HG03159 (cell line): ENCODE data around the gene CDH1.
"Not testable (repeated sequence)": the region's sequence is repeated elsewhere in the genome, so short reads cannot be mapped to it uniquely, and the experiment has no call there.

Experiments used
- ATAC-seq: cut with Tn5 transposase; IDR thresholded peaks from one replicate; pipeline ENCODE4 v1.9.1; 2021; ENCODE audit warnings: mild to moderate bottlenecking, moderate library complexity; ENCODE audit not compliant: unreplicated experiment

The CDH1 gene

DNA sequence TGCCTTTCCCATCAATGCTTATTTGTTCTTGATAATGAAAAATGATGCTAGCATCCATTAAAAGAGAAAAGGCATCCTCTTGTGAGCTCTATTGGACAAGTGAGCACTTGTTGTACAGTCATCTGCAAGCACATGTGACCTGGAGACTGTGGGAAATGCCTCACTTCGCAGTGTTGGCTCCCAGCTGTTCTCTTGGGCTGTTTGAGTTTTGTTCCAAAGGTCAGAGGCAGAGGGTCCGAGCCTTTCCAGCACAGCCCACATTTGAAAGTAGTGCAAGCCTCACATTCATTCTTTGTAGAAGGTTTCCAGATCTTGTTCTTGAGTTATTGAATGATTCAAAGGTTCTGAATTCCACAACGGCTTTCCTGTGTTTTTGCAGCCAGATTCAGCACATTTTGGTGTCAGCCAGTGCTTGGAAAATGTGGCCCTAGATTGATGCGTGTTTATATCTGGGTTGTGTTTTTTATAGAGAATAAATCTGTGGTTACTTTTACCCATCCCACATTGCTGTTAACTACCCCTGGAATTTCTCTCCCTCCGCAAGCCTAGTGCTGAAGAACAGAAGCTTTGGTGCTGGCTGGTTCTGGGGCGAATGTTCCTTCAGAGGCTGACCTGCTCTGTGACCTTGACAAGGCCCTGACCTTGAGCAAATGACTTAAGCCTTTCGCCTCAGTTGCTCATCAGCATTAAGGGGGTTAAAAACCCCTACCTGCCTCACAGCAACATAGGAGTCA lies 49.8 kb downstream of the CDH1 start:
- ATAC-seq = no peak

DNA sequence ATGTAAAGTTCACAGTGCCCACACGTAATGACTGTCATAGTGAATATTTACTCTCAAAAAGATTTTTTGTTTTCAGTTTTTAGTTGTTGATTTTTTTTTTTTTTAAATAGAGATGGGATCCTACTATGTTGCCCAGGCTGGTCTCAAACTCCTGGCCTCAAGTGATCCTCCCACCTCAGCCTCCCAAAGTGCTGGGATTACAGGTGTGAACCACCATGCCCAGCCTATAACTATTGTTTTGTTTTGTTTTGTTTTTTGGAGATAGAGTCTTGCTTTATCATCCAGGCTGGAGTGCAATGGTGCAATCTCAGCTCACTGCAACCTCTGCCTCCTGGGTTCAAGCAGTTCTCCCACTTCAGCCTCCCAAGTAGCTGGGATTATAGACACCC lies 50.3 kb downstream of the CDH1 start:
- not testable (repeated sequence) for ATAC-seq

DNA sequence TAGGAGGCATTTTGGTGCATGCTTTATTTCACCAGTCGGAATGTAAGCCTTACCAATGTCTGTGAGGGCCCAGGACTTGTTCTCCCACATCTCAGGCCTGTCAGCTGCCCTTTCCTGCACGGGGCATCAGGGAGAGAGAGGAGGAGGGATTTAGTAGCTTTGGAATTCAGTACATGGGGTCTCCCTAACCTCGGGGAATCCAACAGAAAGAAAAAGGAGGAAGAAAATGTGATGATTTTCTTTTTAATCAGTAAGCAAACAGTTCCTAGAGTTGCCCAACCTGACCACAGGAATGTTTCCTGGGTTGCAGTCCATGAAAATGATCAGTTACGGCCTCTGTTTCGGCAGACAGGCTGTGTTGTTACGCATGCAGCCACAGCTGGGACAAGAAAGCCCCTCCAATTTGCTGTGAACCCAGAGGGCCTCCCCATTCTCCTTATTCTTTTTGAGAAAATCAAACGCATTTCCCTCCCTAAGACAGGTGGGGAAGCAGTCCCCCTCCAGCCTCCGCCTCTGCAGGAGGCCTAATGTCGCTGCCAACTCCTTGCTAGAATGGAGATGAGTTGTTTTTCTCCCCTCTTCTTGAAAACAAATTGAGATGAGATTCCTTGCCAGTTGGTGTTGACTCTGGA lies 53.2 kb downstream of the CDH1 start:
- ATAC-seq = no peak

DNA sequence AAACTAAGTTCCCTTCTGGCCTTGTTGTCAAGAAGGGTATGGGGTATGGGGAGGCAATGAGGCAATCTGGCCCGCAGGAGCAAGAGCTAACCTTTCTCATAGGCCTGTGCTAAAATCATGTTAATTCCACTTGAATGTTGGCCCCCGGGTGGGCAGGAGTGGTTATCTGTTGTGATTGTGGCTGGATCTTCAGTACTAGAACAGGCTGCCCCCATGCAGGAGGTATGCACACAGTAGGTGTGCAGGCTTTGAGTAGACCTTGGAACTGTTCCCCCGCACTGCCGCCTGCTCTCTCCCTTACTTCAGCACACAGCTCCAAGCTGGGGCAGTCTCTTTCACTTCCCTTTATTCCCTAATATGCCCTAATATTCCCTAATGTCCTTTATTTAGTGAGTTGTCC lies 53.9 kb downstream of the CDH1 start:
- ATAC-seq = no peak

DNA sequence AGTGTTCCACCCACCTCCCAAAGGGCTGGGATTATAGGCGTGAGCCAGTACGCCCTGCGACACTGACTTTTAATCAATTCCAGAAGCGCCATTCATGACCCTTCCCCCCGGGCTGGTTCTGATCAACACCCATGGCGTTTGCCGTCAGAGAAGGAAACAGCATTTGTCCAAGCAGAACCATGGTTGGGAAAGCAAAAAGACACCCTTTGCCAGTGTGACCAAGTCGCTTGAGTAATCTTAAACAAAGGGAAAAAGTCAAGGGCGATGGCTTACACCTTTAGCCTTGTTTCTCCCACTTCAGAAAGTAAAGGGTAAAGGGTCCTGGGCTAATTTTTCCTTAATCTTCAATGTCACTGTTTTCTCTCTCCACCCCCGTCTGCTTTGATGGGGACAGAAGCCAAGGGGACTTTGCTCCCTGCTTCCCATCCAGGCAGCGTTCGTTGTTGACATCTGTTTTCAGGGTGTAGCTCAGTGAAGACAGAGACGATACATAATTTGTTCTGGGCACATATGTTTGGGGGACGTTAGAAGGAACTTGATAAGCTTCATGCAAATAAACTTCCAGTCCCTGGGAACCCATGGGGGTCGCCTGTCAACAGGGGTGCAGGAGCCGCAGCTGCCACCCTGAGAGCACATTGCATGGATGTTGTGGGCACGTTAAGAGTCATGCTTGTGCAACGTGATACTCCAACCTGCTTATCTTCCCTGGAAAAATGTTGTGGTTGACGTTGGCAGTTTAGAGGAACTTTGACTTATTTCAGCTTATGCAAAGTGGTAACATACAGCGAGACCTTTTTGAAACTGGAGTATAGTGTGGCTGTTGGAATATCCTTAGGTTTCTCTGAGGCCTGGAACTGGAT lies 55.6 kb downstream of the CDH1 start:
- no peak for ATAC-seq

DNA sequence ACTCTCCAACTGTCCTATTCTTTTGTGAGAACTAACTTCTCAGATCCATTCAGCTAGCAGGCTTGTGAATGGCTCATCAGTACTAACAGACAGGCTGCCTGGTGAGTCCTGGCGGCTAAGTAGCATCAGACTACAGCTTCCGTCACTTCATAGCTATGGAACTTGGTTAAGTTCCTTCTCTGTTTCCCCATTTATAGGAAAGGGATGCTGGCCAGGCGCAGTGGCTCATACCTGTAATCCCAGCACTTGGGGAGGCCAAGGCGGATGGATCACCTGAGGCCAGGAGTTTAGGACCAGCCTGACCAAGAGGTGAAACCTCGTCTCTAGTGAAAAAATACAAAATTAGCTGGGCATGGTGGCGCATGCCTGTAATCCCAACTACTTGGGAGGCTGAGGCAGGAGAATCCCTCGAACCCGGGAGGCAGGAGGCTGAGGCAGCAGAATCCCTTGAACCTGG lies 56.3 kb downstream of the CDH1 start:
- no peak for ATAC-seq

DNA sequence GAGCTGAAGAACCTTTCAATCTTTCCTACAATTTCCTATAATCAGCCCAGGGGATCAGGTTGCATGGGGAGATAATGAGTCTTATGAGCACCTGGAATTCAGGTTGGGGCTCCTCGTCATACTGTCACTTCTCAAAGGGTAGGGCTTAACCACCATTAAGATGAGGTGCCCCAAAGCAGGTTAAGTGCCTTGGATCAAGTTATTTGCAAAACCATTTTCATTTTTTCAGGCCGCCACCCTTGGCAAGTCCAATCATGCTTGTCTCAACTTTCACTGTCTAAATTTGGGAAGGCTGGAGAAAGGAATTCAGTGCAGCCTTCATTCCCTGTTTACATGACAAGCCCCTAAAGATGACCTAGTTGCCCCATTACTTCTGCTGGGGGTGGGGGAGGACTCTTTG lies 61.3 kb downstream of the CDH1 start:
- no peak for ATAC-seq

DNA sequence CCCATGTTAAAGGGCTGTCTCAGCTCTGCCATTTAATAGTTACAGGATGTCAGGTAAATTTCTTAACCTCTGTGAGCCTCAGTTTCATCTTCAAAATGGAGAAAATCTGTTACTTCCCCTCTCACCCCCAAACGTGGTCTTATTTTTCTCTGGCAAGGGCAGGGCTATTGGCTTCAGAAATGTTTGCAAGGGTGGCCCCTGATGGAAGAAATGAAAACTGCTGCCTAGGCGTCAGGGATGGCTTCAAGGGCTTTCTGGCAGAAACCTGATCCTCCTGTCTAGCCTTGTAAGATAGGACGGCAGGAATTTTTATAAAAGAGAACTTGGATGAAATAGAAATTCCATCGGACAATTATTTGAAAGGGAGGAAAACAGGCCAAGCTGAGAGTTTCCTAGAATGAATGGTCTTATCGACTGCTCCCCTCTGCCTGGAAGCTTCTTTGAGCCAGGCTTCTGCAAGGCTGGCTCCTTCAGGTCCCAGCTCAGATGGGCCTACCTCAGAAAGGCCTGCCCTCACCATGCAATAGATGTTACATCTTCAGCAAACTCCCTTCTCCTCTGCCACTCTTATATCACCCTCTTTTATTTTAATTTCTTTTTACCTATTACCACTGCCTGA lies 63.3 kb downstream of the CDH1 start:
- no peak for ATAC-seq

DNA sequence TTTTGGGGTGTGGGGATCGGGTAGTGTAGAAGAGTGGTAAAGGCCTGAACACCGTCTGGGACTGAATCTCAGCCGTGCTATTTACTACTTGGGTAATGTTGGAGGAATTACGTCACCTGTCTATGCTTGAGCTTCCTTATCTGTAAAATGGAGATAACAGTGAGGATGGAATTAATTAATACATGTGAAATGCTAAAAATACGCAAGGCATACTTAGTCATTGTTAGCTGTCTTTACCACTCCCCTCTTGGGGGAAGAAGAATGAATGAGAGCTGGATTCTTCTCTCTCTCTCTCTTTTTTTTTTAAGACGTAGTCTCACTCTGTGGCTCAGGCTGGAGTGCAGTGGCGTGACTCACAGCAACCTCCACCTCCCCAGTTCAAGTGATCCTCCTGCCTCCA lies 65.1 kb downstream of the CDH1 start:
- ATAC-seq = no peak

DNA sequence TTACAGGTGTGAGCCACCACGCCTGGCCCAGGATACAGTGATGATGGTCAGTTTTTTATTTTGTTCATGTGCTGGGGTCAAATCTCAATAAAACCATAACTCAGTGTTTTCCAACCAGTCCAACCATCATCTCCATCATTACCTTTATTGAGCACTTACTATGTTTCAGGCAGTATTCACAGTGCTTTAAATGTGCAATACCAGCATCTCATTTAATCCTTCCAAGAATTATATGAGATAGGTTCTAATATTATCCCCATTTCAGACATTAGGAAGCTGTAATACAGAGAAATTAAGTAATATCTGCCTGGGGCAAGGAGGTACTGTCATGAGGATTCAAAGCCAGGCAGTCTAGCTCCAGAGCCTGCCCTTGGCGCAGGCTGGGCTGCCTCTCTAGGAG lies 69.3 kb downstream of the CDH1 start:
- ATAC-seq = no peak

DNA sequence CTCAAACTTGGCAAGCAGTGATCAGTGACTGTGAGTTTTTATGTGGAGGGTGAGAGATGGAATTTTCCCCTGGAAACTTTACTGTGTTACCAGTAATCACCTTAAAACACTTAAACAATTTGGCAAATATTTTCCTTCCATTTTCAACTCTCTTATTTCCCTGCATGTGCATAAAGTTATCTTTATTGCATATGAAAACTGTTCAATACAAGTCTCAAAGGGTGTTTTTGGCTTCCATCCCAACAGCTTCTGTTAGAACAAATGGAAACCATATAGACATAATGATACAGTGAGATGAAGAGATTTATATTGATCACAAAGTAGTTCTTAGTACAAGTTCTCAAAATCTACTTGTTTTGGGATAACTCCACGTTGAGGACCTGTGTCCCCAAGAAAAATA lies 69.9 kb downstream of the CDH1 start:
- ATAC-seq = no peak

DNA sequence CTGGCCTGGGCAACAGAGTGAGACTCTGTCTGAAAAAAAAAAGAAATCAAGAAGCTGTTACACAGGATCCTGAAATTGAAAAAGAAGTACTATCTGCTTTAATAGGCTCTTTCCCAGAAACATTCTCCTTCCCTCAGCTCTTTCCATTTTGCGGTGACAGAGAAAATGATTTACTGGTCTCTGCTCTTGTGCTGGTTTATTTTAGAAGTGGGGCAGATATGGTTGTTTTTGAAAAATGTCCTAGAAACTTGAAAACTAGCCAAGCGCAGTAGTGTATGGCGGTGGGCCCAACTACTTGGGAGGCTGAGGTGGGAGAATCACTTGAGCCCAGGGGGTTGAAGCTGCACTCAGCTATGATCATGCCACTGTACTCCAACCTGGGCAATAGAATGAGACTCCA lies 77.4 kb downstream of the CDH1 start:
- ATAC-seq = no peak

DNA sequence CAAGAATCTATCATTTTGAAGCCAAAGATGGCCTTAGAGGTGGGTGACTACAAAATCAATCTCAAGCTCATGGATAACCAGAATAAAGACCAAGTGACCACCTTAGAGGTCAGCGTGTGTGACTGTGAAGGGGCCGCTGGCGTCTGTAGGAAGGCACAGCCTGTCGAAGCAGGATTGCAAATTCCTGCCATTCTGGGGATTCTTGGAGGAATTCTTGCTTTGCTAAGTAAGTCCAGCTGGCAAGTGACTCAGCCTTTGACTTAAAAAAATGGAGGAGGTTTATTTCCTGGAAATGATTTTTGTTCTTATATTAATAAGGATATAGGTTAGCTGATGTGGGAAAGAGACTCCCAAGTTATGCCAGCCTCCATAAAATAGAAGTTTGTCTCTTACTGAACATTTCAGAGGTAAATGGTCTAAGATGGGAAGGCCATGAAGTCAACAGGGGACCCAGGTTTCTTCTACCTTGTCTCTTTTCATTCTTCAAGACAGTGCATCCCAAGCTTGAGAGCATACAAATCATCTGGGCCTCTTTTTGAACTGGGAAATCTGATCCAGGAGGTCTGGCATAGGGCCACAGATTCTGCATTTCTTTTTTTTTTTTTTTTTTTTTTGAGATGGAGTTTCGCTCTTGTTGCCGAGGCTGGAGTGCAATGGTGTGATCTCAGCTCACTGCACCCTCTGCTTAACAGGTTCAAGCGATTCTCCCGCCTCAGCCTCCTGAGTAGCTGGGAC lies 86.5 kb downstream of the CDH1 start:
- ATAC-seq = no peak

DNA sequence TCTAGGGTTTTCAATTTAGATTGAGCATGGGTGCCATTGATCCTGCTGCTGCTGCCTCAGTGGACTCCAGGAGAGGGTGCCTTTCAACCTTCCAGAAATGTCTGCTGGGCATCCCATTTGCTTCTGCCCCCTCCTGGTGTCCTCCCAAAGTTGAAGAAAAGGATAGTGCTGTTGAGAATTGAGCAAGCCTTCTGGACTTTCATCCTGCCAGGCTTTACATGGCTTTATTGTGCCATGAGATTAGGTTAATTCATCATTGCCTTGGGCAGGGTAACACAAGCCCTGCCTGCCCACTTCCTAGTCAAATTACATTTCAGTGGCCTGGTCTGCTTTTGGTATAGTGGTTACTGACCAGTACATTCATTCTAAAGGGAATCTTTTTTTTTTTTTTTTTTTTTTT lies 88.3 kb downstream of the CDH1 start:
- ATAC-seq = no peak

DNA sequence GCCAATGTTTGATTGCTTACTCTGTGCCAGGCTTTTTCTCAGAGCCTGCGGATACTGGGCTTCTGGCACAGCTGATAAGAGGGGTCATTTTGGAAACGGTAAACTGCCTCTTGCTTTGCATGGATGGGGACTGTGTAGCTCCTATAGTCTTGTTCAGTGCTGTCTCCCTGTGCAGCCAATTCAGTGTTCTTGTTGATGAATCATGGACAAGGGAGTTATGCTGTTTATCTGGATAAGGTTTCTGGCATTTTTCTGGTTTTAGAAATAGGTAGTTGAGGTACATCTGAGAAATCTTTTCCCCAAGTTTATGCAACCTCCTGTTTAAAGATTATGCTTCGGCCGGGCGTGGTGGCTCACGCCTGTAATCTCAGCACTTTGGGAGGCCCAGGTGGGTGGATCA lies 89.6 kb downstream of the CDH1 start:
- ATAC-seq = no peak

DNA sequence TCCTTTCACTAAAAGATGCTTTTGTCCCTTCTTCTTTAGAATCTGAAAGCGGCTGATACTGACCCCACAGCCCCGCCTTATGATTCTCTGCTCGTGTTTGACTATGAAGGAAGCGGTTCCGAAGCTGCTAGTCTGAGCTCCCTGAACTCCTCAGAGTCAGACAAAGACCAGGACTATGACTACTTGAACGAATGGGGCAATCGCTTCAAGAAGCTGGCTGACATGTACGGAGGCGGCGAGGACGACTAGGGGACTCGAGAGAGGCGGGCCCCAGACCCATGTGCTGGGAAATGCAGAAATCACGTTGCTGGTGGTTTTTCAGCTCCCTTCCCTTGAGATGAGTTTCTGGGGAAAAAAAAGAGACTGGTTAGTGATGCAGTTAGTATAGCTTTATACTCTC lies 96.2 kb downstream of the CDH1 start:
- no peak for ATAC-seq

DNA sequence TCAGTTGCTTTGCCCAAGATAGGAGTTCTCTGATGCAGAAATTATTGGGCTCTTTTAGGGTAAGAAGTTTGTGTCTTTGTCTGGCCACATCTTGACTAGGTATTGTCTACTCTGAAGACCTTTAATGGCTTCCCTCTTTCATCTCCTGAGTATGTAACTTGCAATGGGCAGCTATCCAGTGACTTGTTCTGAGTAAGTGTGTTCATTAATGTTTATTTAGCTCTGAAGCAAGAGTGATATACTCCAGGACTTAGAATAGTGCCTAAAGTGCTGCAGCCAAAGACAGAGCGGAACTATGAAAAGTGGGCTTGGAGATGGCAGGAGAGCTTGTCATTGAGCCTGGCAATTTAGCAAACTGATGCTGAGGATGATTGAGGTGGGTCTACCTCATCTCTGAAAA lies 97.5 kb downstream of the CDH1 start:
- ATAC-seq = no peak

DNA sequence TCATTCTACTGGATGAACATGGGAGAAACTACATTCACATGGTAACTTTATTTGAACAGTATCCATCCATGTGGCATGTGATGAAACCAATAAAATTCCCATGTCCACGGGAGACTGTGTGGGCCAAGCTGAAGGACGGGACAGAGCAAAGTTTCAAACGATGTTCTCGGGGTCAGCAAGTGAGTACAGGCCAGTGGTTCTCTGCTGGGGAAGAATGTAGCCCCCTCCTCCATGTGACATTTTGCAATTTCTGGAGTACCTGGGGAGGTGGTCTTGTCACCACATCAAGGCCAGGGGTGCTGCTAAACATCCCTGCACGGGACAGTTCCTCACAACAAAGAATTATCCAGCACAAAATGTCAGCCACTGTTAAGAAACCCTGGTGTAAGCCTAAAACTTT lies 98.9 kb downstream of the CDH1 start:
- ATAC-seq = no peak

DNA sequence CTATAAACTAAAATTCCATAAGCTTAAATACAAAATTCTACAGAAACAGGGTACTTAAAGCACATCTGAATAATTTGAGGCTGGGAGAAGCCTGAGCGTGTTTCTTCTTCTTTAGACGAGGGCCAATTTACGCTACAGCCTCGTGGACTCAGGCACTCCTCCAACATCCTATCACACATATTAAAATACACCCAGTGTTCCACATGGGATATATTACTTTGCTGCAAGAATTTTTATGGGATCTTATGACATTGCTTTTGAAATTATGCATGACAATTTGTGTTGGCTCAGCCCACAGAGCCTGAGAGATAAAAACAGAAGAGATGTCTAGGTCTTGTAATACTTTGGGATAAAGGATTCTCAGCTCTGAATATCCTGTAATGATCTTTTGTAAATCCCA lies 102.7 kb downstream of the CDH1 start:
- ATAC-seq = no peak

DNA sequence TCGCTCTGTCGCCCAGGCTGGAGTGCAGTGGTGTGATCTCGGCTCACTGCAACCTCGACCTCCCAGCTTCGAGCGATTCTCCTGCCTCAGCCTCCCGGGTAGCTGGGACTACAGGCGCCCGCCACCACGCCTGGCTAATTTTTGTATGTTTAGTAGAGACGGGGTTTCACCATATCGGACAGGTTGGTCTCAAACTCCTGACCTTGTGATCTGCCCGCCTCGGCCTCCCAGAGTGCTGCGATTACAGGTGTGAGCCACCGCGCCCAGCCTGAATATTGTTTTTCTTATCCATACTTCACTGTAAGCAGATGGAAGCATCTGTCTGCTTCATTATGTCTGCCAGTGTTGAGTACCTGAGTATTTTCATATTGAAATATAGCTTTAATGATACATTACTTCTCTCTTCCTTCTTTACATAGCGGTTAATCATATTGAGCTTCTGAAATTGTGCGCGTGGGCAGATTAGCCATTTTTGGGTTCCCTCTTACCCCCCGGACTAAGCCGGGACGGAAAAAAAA lies 105.9 kb downstream of the CDH1 start:
- not testable (repeated sequence) for ATAC-seq
